Ovary (tissue), 9 donors: Measurements from ENCODE around the gene TRPC6. TPM values are rescaled to one million over a fixed set of nuclear protein-coding genes. Genes with fewer than 3 reads are reported as not detected.
"Not testable (repeated sequence)": the region's sequence is repeated elsewhere in the genome, so short reads cannot be mapped to it uniquely, and the experiment has no call there.

Experiments
- DNase-seq, 5 donors: peaks; one replicate each; pipeline ENCODE4 v3.0.0-alpha.2; 2019 to 2020
- H3K27ac ChIP-seq, 2 donors: fragments of 200-600 bp; one replicate each; pipeline versions ENCODE4 v1.5.1 to v1.8.0; 2019 to 2022
- H3K27me3 ChIP-seq: fragments of 200-600 bp; one replicate; pipeline ENCODE4 v1.8.0; 2022
- H3K36me3 ChIP-seq: fragments of 200-600 bp; sonication (generic); one replicate; pipeline ENCODE4 v1.5.1; 2019
- H3K4me1 ChIP-seq: one replicate; pipeline ENCODE4 v1.8.1; 2013; ENCODE audit warnings: mild to moderate bottlenecking, moderate library complexity; ENCODE audit not compliant: insufficient read depth
- H3K4me3 ChIP-seq: fragments of 200-600 bp; sonication (generic); one replicate; pipeline ENCODE4 v1.5.1; 2017
- H3K9me3 ChIP-seq, 2 donors: fragments of 200-600 bp in 1 of 2; sonication (generic) in 1 of 2; one replicate each; pipeline versions ENCODE4 v1.5.1 to v1.8.1; 2013 to 2019; ENCODE audit warnings: mild to moderate bottlenecking in 1 of 2, moderate library complexity in 1 of 2
- CTCF ChIP-seq, 3 donors: fragments of 450-650 bp in 2 of 3; fragments of 200-600 bp in 1 of 3; IDR thresholded peaks; one replicate each; pipeline versions ENCODE4 v1.5.1 to v1.8.0; 2016 to 2022; ENCODE audit warnings: antibody characterized with exemption in 3 of 3, mild to moderate bottlenecking in 1 of 3
- EP300 ChIP-seq: sonication (generic); formaldehyde crosslinking; IDR thresholded peaks from one replicate; pipeline ENCODE4 v1.6.1; 2017; ENCODE audit warnings: antibody characterized with exemption
- POLR2A ChIP-seq: fragments of 450-650 bp; IDR thresholded peaks from one replicate; pipeline ENCODE4 v1.6.1; 2017; ENCODE audit warnings: antibody characterized with exemption, mild to moderate bottlenecking, moderate library complexity
- WGBS, 3 donors: extraction: QIAGEN DNeasy Blood & Tissue Kit in 1 of 3; methylation state at CpG; one replicate each; pipeline versions ENCODE4 v1.1.5 to v1.1.7; 2013 to 2017; 5-methylcytosine and 5-hydroxymethylcytosine counted together
- intact Hi-C, 4 donors: fragments of 100-400 bp; cut with DNase I; formaldehyde crosslinking; loops; one replicate each; pipeline versions ENCODE4 v1.11.0 to v1.15.1; 2022 to 2023
- polyA plus RNA-seq, 2 donors: library from polyadenylated mRNA; stranded (reverse); fragments of 200-250 nt in 1 of 2; fragments of 350-450 nt in 1 of 2; fragmentation: Illumina TruSeq in 1 of 2; extraction: RNeasy Lipid Tissue Mini Kit (QIAGEN cat#74804) in 1 of 2; gene quantifications; one replicate each; pipeline ENCODE4 v1.2.3, GENCODE V29; 2013 to 2014
- total RNA-seq, 7 donors: library from RNA; depleted of rRNA in 2 of 7; stranded (reverse); fragments of >200 nt in 2 of 7; fragmentation: NEBNext Ultra II Directional in 3 of 7; extraction: Animal tissue kit (Norgen Biotek cat#: 25700) in 3 of 7; gene quantifications; one replicate each; pipeline versions ENCODE4 v1.1.0 to v1.2.4, GENCODE V29; 2016 to 2023
- donor health status: DM: no; HTN: no; CAD: no; lungs with moderate emphysema.
- donor health status: DM: no; HTN: no; CAD: no.
- donor health status: Bipolar disorder and iron deficiency.
- donor health status: DM: yes; HTN: yes; CAD: no.
- donor health status: DM: no; HTN: no; CAD: no.
- donor health status: DM: yes; HTN: yes; CAD: no.

Gene TRPC6
- total and polyA plus RNA-seq, 9 donors = 0.71 to 10.3 (median 2.4) TPM

DNA sequence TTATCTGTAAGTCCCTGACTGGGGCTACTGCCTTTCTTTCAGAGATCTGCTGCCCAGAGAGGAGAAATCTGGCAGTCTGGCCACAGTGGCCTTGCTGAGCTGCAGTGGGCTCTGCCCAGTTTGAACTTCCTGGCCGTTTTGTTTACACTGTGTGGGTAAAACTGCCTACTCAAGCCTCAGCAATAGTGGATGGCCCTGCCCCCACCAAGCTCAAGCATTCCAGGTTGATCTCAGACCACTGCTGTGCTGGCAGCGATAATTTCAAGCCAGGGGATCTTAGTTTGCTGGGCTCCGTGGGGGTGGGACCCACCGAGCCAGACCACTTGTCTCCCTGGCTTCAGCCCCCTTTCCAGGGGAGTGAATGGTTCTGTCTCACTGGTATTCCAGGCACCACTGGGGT is 117.5 kb downstream of the TRPC6 start:
- 57 to 73% (median 66%) methylated on average over 4 of the region's 4 CpGs for WGBS, 3 donors
- TF ChIP-seq POLR2A (no peak), CTCF (IDR thresholded peaks at IDR 0.05) (no peak), EP300 (no peak)
- no peaks in the 10 kb centered on the region for H3K9me3 ChIP-seq
- no peak overlapping the region for H3K27ac ChIP-seq
- no peaks in the 10 kb centered on the region for H3K27me3 ChIP-seq
- H3K4me1 ChIP-seq = no peaks in the 10 kb centered on the region
- intact Hi-C loops = loop anchor here in 1 of 4 donors (2.0 kb wide), 1 partner anchor 36 kb away; no protein-coding TSS in a partner anchor
- no peak overlapping the region for H3K4me3 ChIP-seq
- no peaks in the 10 kb centered on the region for H3K36me3 ChIP-seq
- no peak for DNase-seq

DNA sequence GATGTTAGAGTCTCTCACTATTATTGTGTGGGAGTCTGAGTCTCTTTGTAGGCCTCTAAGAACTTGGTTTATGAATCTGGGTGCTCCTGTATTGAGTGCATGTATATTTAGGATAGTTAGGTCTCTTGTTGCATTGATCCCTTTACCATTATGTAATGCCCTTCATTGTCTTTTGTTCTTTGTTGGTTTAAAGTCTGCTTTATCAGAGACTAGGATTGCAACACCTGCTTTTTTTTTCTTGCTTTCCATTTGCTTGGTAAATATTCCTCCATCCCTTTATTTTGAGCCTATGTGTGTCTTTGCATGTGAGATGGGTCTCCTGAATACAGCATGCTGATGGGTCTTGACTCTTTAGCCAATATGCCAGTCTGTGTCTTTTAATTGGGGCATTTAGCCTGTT is 119.4 kb downstream of the TRPC6 start:
- DNase-seq, H3K4me3 ChIP-seq, H3K27me3 ChIP-seq, H3K4me1 ChIP-seq, intact Hi-C loops, H3K36me3 ChIP-seq, H3K9me3 ChIP-seq, H3K27ac ChIP-seq: not testable (repeated sequence)

GRCh38 chr11:101459020-101459419 is 124.8 kb downstream of the TRPC6 start:
- no peaks in the 10 kb centered on the region for H3K27me3 ChIP-seq
- H3K9me3 ChIP-seq = no peaks in the 10 kb centered on the region
- 92 to 94% (median 94%) methylated on average over 5 of the region's 5 CpGs for WGBS, 3 donors
- H3K36me3 ChIP-seq = no peaks in the 10 kb centered on the region
- no peak for DNase-seq
- intact Hi-C loops = loop anchor here in 2 of 4 donors (5.0 to 10.0 kb wide), 2 partner anchors 386 to 388 kb away; no protein-coding TSS in a partner anchor
- no peak for TF ChIP-seq CTCF (IDR thresholded peaks at IDR 0.05)
- no peak for TF ChIP-seq POLR2A
- TF ChIP-seq EP300 = no peak
- H3K4me1 ChIP-seq = no peaks in the 10 kb centered on the region
- H3K27ac ChIP-seq = no peak overlapping the region
- no peak overlapping the region for H3K4me3 ChIP-seq

- Histone ChIP-seq H3K4me1 (no peaks in the 10 kb centered on the region), H3K27ac (no peak overlapping the region), H3K4me3 (no peak overlapping the region), H3K27me3 (no peaks in the 10 kb centered on the region), H3K36me3 (no peaks in the 10 kb centered on the region), H3K9me3 (no peaks in the 10 kb centered on the region)
- TF ChIP-seq EP300 (no peak), CTCF (IDR thresholded peaks at IDR 0.05) (no peak), POLR2A (no peak)
- DNase-seq = no peak
- 89 to 94% (median 91%) methylated on average over 3 of the region's 3 CpGs for WGBS, 3 donors
- intact Hi-C loops = loop anchor here in 2 of 4 donors (5.0 to 10.0 kb wide), 2 partner anchors 387 to 389 kb away; no protein-coding TSS in a partner anchor
Observed at GRCh38 chr11:101458161-101458560, 125.6 kb downstream of the TRPC6 start.

DNA sequence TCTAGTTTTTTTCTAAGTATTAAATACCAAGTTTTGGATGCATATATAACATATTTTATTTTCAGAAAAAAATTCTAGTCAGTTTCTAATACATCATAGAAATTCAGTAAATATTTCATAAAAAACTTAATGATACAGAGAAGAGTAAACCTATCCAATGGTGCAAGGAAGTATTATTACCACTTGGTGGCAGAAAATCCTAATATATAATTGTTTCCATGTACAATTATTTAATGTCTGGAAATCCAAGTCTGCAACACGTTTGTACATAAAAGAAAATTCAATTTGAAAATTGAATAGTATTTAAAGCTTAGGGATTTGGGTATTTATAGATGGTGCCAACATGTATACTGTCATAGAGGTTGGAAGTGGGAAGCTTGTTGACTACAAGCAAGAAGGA is 127.0 kb downstream of the TRPC6 start:
- Histone ChIP-seq H3K36me3 (no peaks in the 10 kb centered on the region), H3K4me3 (no peak overlapping the region), H3K27me3 (no peaks in the 10 kb centered on the region), H3K9me3 (no peaks in the 10 kb centered on the region), H3K4me1 (no peaks in the 10 kb centered on the region), H3K27ac (no peak overlapping the region)
- no peak for DNase-seq
- TF ChIP-seq CTCF (IDR thresholded peaks at IDR 0.05) = no peak
- no peak for TF ChIP-seq EP300
- TF ChIP-seq POLR2A = no peak
- 0 to 2% (median 1%) methylated on average over 1 of the region's 1 CpG for WGBS, 3 donors
- intact Hi-C loops = loop anchor here in 2 of 4 donors (5.0 to 10.0 kb wide), 2 partner anchors 388 to 390 kb away; no protein-coding TSS in a partner anchor
